GM21360 (cell line): ENCODE measurements around the gene MYCBP2.
A peak's percentile ranks its signal among the peaks of the same experiment; 100 is the strongest.
"Not testable (repeated sequence)": the region's sequence is repeated elsewhere in the genome, so short reads cannot be mapped to it uniquely, and the experiment has no call there.

Source experiments
- ATAC-seq: cut with Tn5 transposase; IDR thresholded peaks from one replicate; pipeline ENCODE4 v1.9.1; 2021; ENCODE audit warnings: mild to moderate bottlenecking, moderate library complexity; ENCODE audit not compliant: unreplicated experiment

The MYCBP2 gene

GRCh38 chr13:77222000-77222690, 104.7 kb downstream of the MYCBP2 start:
- ATAC-seq = no peak

GRCh38 chr13:77219401-77219800, 107.5 kb downstream of the MYCBP2 start:
- no peak for ATAC-seq

- no peak for ATAC-seq
Measured at GRCh38 chr13:77218274-77218673, 108.6 kb downstream of the MYCBP2 start.

- ATAC-seq = no peak
Measured at GRCh38 chr13:77215543-77215942, 111.4 kb downstream of the MYCBP2 start.

- no peak for ATAC-seq
Measured at GRCh38 chr13:77213644-77214043, 113.2 kb downstream of the MYCBP2 start.

GRCh38 chr13:77207943-77208342, 119.0 kb downstream of the MYCBP2 start:
- no peak for ATAC-seq

- ATAC-seq = not testable (repeated sequence)
Measured at GRCh38 chr13:77198995-77199394, 127.9 kb downstream of the MYCBP2 start.

GRCh38 chr13:77196052-77196618, 130.8 kb downstream of the MYCBP2 start:
- no peak for ATAC-seq

- ATAC-seq = no peak
Measured at GRCh38 chr13:77190349-77190958, 136.4 kb downstream of the MYCBP2 start.

GRCh38 chr13:77185721-77186120, 141.2 kb downstream of the MYCBP2 start:
- ATAC-seq = no peak

GRCh38 chr13:77184455-77184854, 142.4 kb downstream of the MYCBP2 start:
- peak; percentile 98 for ATAC-seq

GRCh38 chr13:77180011-77180410, 146.9 kb downstream of the MYCBP2 start:
- ATAC-seq = no peak

GRCh38 chr13:77177646-77178045, 149.2 kb downstream of the MYCBP2 start:
- ATAC-seq = no peak

- ATAC-seq = no peak
Measured at GRCh38 chr13:77176350-77176749, 150.5 kb downstream of the MYCBP2 start.

- ATAC-seq = no peak
Measured at GRCh38 chr13:77172650-77173049, 154.2 kb downstream of the MYCBP2 start.

GRCh38 chr13:77171451-77171850, 155.4 kb downstream of the MYCBP2 start:
- ATAC-seq = no peak

GRCh38 chr13:77168237-77168636, 158.7 kb downstream of the MYCBP2 start:
- no peak for ATAC-seq

- no peak for ATAC-seq
Measured at GRCh38 chr13:77150651-77151050, 176.2 kb downstream of the MYCBP2 start.

- no peak for ATAC-seq
Measured at GRCh38 chr13:77143431-77143830, 183.5 kb downstream of the MYCBP2 start.

GRCh38 chr13:77139306-77139705, 187.6 kb downstream of the MYCBP2 start:
- no peak for ATAC-seq

GRCh38 chr13:77138813-77139212, 188.1 kb downstream of the MYCBP2 start:
- ATAC-seq = no peak

- no peak for ATAC-seq
Measured at GRCh38 chr13:77136902-77137420, 189.9 kb downstream of the MYCBP2 start.
